NCI-H510A (cell line): ENCODE results near the gene ELP6.
"Not testable (repeated sequence)": the region's sequence is repeated elsewhere in the genome, so short reads cannot be mapped to it uniquely, and the experiment has no call there.

Experiments
- DNase-seq: peaks from one replicate; lab custom pipeline; 2025; lab: John Stamatoyannopoulos, UW

Gene ELP6

GRCh38 chr3:47464588-47464987 is 48.9 kb downstream of the ELP6 start:
- no peak for DNase-seq

DNA sequence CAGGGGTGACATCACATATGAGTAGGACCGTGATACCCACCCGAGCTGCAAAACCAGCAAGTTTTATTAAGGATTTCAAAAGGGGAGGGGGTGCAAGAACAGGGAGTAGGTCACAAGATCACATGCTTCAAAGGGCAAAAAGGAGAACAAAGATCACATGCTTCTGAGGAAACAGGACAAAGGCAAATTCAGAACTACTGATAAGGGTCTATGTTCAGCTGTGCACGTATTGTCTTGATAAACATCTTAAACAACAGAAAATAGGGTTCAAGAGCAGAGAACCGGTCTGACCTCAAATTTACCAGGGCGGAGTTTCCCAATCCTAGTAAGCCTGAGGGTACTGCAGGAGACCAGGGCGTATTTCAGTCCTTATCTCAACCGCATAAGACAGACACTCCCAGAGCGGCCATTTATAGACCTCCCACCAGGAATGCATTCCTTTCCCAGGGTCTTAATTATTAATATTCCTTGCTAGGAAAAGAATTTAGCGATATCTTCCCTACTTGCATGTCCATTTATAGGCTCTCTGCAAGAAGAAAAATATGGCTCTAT is 53.9 kb downstream of the ELP6 start:
- not testable (repeated sequence) for DNase-seq

GRCh38 chr3:47456984-47457383 is 56.5 kb downstream of the ELP6 start:
- DNase-seq, result no peak

DNA sequence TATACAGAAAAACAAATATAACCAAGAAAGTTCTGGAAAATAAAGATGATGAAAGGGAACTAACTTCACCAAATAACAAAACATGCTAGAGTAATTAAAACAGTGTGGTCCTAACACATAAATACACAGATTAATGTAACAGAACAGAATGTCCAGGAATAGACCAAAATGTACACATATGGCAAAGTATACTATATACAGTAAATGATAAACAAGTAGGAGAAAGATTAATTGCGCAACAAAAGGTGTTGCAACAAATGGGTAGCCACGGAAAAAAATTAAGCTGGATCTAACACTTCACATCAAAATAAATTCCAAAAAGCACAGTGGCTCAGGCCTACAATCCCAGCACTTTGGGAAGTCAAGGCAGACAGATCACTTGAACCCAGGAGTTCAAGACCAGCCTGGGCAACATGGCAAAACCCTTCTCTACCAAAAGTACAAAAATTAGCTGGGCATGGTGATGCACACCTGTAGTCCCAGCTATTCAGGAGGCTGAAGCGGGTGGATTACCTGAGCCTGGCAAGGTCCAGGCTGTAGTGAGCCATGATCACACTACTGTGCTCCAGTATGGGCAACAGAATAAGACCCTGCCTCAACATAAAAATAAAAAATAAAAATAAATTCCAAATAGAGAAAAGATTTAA is 57.6 kb downstream of the ELP6 start:
- no peak for DNase-seq

DNA sequence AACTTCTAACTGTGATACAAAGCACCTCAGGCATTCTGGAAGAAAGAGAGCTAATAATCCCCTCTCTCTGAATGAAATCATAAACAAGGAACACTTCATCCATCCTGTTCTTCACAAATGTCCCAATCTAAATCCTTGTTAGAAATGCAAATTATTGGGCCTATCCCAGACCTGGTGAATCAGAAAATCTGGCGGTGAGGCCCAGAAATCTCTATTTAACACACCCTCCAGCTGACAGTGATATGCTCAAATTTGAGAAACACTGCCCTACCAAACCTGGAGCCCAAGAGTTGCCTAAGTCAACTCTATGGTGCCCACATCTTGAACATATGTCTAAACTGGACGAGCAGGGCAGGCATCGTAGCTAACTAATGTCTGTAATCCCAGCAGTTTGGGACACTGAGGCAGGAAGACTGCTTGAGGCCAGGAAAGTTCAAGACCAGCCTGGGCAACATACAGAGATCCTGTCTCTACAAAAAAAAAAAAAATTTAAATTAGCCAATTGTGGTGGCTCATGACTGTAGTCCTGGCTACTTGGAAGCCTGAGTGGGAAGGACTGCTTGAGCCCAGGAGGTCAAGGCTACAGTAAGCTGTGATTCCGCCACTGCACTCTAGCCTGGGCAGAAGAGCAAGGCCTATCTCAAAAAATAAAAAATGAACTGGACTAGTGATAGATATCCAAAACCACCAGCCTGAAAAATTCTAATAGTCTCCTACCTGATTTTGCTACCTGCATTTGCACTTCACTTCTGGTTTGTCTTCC is 60.9 kb downstream of the ELP6 start:
- no peak for DNase-seq
